Smooth muscle cell (in vitro differentiated cells): ENCODE results near the gene ARID3B. TPM values are rescaled to one million over a fixed set of nuclear protein-coding genes. Genes with fewer than 3 reads are reported as not detected.

Source experiments
- DNase-seq: peaks from one replicate; lab custom pipeline; 2025; ENCODE audit not compliant: unreplicated experiment; lab: John Stamatoyannopoulos, UW
- H2AFZ ChIP-seq: fragments of 200-600 bp; sonication (generic); 2 replicates; pipeline ENCODE4 v1.6.0; 2016; ENCODE audit warnings: antibody characterized with exemption, low read depth, mild to moderate bottlenecking
- H3F3A ChIP-seq: fragments of 200-600 bp; sonication (generic); 2 replicates; pipeline ENCODE4 v1.6.0; 2017; ENCODE audit warnings: antibody characterized with exemption, low read depth
- H3K27ac ChIP-seq: fragments of 200-600 bp; sonication (generic); 2 replicates; pipeline ENCODE4 v1.5.1; 2016; ENCODE audit warnings: low read depth, mild to moderate bottlenecking
- H3K27me3 ChIP-seq: fragments of 200-600 bp; sonication (generic); 2 replicates; pipeline ENCODE4 v1.6.1; 2016; ENCODE audit warnings: low read depth, mild to moderate bottlenecking
- H3K36me3 ChIP-seq: fragments of 200-600 bp; sonication (generic); 2 replicates; pipeline ENCODE4 v1.5.1; 2016; ENCODE audit warnings: low read depth
- H3K4me1 ChIP-seq: fragments of 200-600 bp; sonication (generic); 2 replicates; pipeline ENCODE4 v1.5.1; 2016; ENCODE audit warnings: low read depth
- H3K4me2 ChIP-seq: fragments of 200-600 bp; sonication (generic); 2 replicates; pipeline ENCODE4 v1.6.0; 2016; ENCODE audit warnings: mild to moderate bottlenecking
- H3K4me3 ChIP-seq: fragments of 200-600 bp; sonication (generic); 2 replicates; pipeline ENCODE4 v1.5.1; 2016; ENCODE audit warnings: mild to moderate bottlenecking
- H3K79me2 ChIP-seq: fragments of 200-600 bp; sonication (generic); 2 replicates; pipeline ENCODE4 v1.6.0; 2016; ENCODE audit warnings: low read depth, mild to moderate bottlenecking
- H3K9ac ChIP-seq: fragments of 200-600 bp; sonication (generic); 2 replicates; pipeline ENCODE4 v1.6.0; 2016; ENCODE audit warnings: low read depth
- H3K9me3 ChIP-seq: fragments of 200-600 bp; sonication (generic); replicated peaks from 2 replicates; pipeline ENCODE4 v1.5.1; 2016; ENCODE audit warnings: low read depth
- H4K20me1 ChIP-seq: fragments of 200-600 bp; sonication (generic); 2 replicates; pipeline ENCODE4 v1.6.0; 2016; ENCODE audit warnings: low read depth
- CTCF ChIP-seq: fragments of 200-600 bp; sonication (generic); IDR thresholded peaks from 2 replicates; pipeline ENCODE4 v1.5.1; 2017; ENCODE audit warnings: borderline replicate concordance, mild to moderate bottlenecking, antibody characterized with exemption; ENCODE audit not compliant: insufficient read depth, poor library complexity, severe bottlenecking
- WGBS: methylation state at CpG from one replicate; pipeline ENCODE4 v1.1.7; 2016; ENCODE audit warnings: low lambda C conversion rate; 5-methylcytosine and 5-hydroxymethylcytosine counted together
- polyA plus RNA-seq: library from polyadenylated mRNA; unstranded; fragments of >200 nt; fragmentation: Nextera tagmentation; extraction: Ambion mirVana; gene quantifications from 2 replicates; pipeline ENCODE4 v1.2.1, GENCODE V29; 2016
- total RNA-seq: library from RNA; depleted of rRNA; stranded (reverse); fragments of >200 nt; gene quantifications from 2 replicates; pipeline ENCODE4 v1.2.3, GENCODE V29; 2014

Gene ARID3B
- total and polyA plus RNA-seq, 2 experiments from 2014 or later = 7.2 to 7.7 TPM

- no peak overlapping the region for H3K4me3 ChIP-seq
- peaks cover 2% of the 10 kb centered on the region for H3K4me1 ChIP-seq
- no peak overlapping the region for H3K9ac ChIP-seq
- no peak for DNase-seq
- H3K79me2 ChIP-seq = no peaks in the 10 kb centered on the region
- no peaks in the 10 kb centered on the region for H4K20me1 ChIP-seq
- no peak overlapping the region for H3K27ac ChIP-seq
- no peak overlapping the region for H3K4me2 ChIP-seq
- no peaks in the 10 kb centered on the region for H3F3A ChIP-seq
- no peaks in the 10 kb centered on the region for H3K9me3 ChIP-seq
- no peak for TF ChIP-seq CTCF
- 89% methylated on average over 12 of the region's 12 CpGs for WGBS
- no peak overlapping the region for H2AFZ ChIP-seq
- H3K27me3 ChIP-seq = no peaks in the 10 kb centered on the region
- no peaks in the 10 kb centered on the region for H3K36me3 ChIP-seq
These were observed 64.2 kb downstream of the ARID3B start for GRCh38 chr15:74604983-74605794.

- Histone ChIP-seq H3F3A (no peaks in the 10 kb centered on the region), H3K27ac (no peak overlapping the region), H3K27me3 (no peaks in the 10 kb centered on the region), H3K4me3 (no peak overlapping the region), H3K4me2 (no peak overlapping the region), H2AFZ (no peak overlapping the region), H3K79me2 (no peaks in the 10 kb centered on the region), H4K20me1 (no peaks in the 10 kb centered on the region), H3K36me3 (no peaks in the 10 kb centered on the region), H3K9ac (no peak overlapping the region), H3K4me1 (peaks cover 3% of the 10 kb centered on the region), H3K9me3 (no peaks in the 10 kb centered on the region)
- no peak for DNase-seq
- TF ChIP-seq CTCF = no peak
- WGBS = 87% methylated on average over 1 of the region's 1 CpG
These were observed 64.8 kb downstream of the ARID3B start for GRCh38 chr15:74605795-74606150.

- Histone ChIP-seq H3K4me1 (peaks cover 3% of the 10 kb centered on the region), H3K4me3 (no peak overlapping the region), H3K9me3 (no peaks in the 10 kb centered on the region), H2AFZ (no peak overlapping the region), H3K79me2 (no peaks in the 10 kb centered on the region), H3F3A (no peaks in the 10 kb centered on the region), H3K4me2 (no peak overlapping the region), H3K9ac (no peak overlapping the region), H3K27ac (no peak overlapping the region), H3K36me3 (no peaks in the 10 kb centered on the region), H4K20me1 (no peaks in the 10 kb centered on the region), H3K27me3 (no peaks in the 10 kb centered on the region)
- WGBS = 85% methylated on average over 3 of the region's 3 CpGs
- no peak for TF ChIP-seq CTCF
- DNase-seq = no peak
These were observed 67.8 kb downstream of the ARID3B start for GRCh38 chr15:74608786-74609185.

- no peak overlapping the region for H3K27ac ChIP-seq
- no peak overlapping the region for H2AFZ ChIP-seq
- no peak for TF ChIP-seq CTCF
- peaks cover 5% of the 10 kb centered on the region for H3F3A ChIP-seq
- H3K79me2 ChIP-seq = no peaks in the 10 kb centered on the region
- no peaks in the 10 kb centered on the region for H3K36me3 ChIP-seq
- no peaks in the 10 kb centered on the region for H3K27me3 ChIP-seq
- H3K9ac ChIP-seq = no peak overlapping the region
- H3K4me1 ChIP-seq = peaks cover 3% of the 10 kb centered on the region
- 92% methylated on average over 3 of the region's 3 CpGs for WGBS
- H3K4me3 ChIP-seq = no peak overlapping the region
- H4K20me1 ChIP-seq = no peaks in the 10 kb centered on the region
- no peak overlapping the region for H3K4me2 ChIP-seq
- no peaks in the 10 kb centered on the region for H3K9me3 ChIP-seq
- no peak for DNase-seq
These were observed 68.9 kb downstream of the ARID3B start for GRCh38 chr15:74609938-74610301.
